ENCODE measurements around the gene PACS2. TPM values are rescaled to one million over a fixed set of nuclear protein-coding genes. Genes with fewer than 3 reads are reported as not detected.

The PACS2 gene
- total and polyA plus RNA-seq, 2 donors (not counting 3 experiments of a cell fraction or from before 2014, with no cell fraction given): 52.7 to 86.3 TPM

DNA sequence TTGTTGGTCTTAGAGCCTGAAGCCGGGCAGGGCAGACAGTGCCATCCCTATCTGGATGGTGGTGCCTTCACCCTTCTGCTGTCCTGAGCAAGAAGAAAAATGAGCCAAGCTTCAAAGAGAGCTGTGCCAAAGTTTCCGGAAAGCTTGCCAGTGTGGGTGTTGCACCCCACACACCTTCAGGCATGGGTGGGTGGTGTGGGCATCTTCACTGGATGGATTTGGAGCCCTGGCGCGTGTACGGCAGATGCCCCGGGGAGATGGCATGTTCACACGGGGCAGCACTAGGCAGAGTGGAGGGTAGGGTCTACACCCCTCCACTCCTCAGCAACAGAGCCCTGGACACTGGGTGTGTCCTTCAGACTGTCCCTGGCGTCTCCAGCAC lies 33.0 kb downstream of the PACS2 start:
- Histone ChIP-seq H3K36me3 (ENCODE audit: control insufficient read depth in 2 of 2, extremely low read depth in 1 of 2, insufficient read depth in 2 of 2, low read length in 2 of 2) (peaks cover 0 to 2% of the 10 kb centered on the region in 2 experiments), H3K79me2 (ENCODE audit: control insufficient read depth, insufficient read depth, low read length) (peaks cover 6% of the 10 kb centered on the region), H3K4me3 (replicated peaks in 1 of 3; ENCODE audit: insufficient read depth in 1 of 3, low read depth in 1 of 3, low read length in 3 of 3) (no peak overlapping the region), H3K4me2 (ENCODE audit: insufficient read depth, low read length) (no peak overlapping the region), H3K4me1 (ENCODE audit: control insufficient read depth, extremely low read depth, insufficient read depth, low read length) (peaks cover 2% of the 10 kb centered on the region), H3K27me3 (ENCODE audit: control insufficient read depth in 2 of 2, insufficient read depth in 2 of 2, low read length in 2 of 2) (no peaks in the 10 kb centered on the region), H3K9ac (replicated peaks; ENCODE audit: extremely low read depth, insufficient read depth, low read length) (no peak overlapping the region), H3K9me1 (replicated peaks; ENCODE audit: control insufficient read depth, extremely low read depth, insufficient read depth, low read length) (no peaks in the 10 kb centered on the region), H2AFZ (ENCODE audit: low read depth, low read length) (no peak overlapping the region), H4K20me1 (replicated peaks; ENCODE audit: control insufficient read depth, extremely low read depth, insufficient read depth, low read length) (no peaks in the 10 kb centered on the region), H3K27ac (ENCODE audit: insufficient read depth, low read depth, low read length) (no peak overlapping the region), H3K9me3 (replicated peaks; ENCODE audit: control insufficient read depth, insufficient read depth, low read length) (no peaks in the 10 kb centered on the region)
- intact Hi-C loops (cut with micrococcal nuclease): no loop called here
- DNase-seq (ENCODE audit: low read depth, low spot score) (no peak), FAIRE-seq (no peak)
- no peak for TF ChIP-seq EZH2 (IDR thresholded peaks at IDR 0.05; ENCODE audit: borderline replicate concordance, low read depth, low read length, severe bottlenecking)
- no peak for TF ChIP-seq JUN (IDR thresholded peaks at IDR 0.05; ENCODE audit: borderline replicate concordance, insufficient read depth, insufficient read length, low read depth)
- no TSS peak for BruUV-seq (replicated peaks)
- ChIA-PET CTCF (no interaction called here), POLR2A (no interaction called here)
- dilution Hi-C loops (cut with MboI; ENCODE audit: extremely low pct_ligation_motif_present, low sequenced_read_pairs): no loop called here

DNA sequence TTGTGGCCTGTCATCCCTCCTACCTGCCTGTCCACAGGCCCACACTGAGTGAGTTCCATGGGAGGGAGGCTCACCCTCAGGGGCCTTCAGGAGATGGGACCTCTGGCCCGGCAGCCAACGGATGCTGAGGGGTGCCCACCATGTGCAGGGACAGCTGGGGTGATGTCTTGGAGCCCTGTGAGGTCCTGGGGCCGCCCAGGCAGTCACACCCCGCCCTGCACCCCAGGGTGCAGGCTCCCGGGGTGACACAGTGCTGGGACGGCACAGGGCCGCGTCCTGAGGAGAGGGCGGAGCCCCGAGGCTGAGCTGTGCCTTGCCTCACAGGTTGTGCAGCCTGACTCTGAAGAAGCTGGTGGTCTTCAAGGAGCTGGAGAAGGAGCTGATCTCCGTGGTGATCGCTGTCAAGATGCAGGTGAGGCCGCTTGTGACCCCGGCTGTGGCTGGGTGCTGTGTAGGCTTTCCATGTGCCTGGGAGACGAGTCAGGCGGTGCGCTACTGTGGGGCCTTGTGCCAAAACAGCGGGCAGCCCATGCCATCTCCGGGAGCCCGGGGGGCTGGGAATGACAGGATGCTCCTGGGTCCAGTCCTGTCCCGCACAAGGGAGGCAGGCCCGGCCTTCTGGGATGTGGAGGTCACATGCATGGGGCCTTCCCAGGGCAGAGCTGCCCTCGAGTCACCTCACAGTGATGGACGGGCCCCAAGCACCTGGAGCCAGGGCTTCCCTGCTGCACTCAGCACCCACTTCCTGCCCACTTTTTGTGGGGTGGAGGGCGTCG lies 33.8 kb downstream of the PACS2 start:
- no peak overlapping the region for H2AFZ ChIP-seq (ENCODE audit: low read depth, low read length)
- no peak overlapping the region for H3K27ac ChIP-seq (ENCODE audit: insufficient read depth, low read depth, low read length)
- FAIRE-seq: no peak
- BruUV-seq (replicated peaks): no TSS peak
- dilution Hi-C loops (cut with MboI; ENCODE audit: extremely low pct_ligation_motif_present, low sequenced_read_pairs): no loop called here
- TF ChIP-seq POLR2AphosphoS5 (IDR thresholded peaks at IDR 0.05; ENCODE audit: insufficient read depth, low read depth, low read length) (no peak), JUN (IDR thresholded peaks at IDR 0.05; ENCODE audit: borderline replicate concordance, insufficient read depth, insufficient read length, low read depth) (no peak), MYC (IDR thresholded peaks at IDR 0.05; ENCODE audit: low read depth, low read length) (no peak), POLR2A (IDR thresholded peaks at IDR 0.05; ENCODE audit: low read depth, low read length) (no peak), GATA2 (IDR thresholded peaks at IDR 0.05; ENCODE audit: insufficient read depth, insufficient read length, low read depth, low read length) (no peak), FOS (IDR thresholded peaks at IDR 0.05; ENCODE audit: borderline replicate concordance, insufficient read depth, low read length) (no peak), EZH2 (IDR thresholded peaks at IDR 0.05; ENCODE audit: borderline replicate concordance, low read depth, low read length, severe bottlenecking) (no peak), MAX (IDR thresholded peaks at IDR 0.05; ENCODE audit: insufficient read depth, insufficient read length) (no peak)
- TF ChIP-seq, protein P1, sequence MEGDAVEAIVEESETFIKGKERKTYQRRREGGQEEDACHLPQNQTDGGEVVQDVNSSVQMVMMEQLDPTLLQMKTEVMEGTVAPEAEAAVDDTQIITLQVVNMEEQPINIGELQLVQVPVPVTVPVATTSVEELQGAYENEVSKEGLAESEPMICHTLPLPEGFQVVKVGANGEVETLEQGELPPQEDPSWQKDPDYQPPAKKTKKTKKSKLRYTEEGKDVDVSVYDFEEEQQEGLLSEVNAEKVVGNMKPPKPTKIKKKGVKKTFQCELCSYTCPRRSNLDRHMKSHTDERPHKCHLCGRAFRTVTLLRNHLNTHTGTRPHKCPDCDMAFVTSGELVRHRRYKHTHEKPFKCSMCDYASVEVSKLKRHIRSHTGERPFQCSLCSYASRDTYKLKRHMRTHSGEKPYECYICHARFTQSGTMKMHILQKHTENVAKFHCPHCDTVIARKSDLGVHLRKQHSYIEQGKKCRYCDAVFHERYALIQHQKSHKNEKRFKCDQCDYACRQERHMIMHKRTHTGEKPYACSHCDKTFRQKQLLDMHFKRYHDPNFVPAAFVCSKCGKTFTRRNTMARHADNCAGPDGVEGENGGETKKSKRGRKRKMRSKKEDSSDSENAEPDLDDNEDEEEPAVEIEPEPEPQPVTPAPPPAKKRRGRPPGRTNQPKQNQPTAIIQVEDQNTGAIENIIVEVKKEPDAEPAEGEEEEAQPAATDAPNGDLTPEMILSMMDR (IDR thresholded peaks at IDR 0.05; ENCODE audit: extremely low read depth in 1 of 2, insufficient read depth in 1 of 2, low read depth in 1 of 2, low read length in 2 of 2): no peak
- no peaks in the 10 kb centered on the region for H3K9me1 ChIP-seq (replicated peaks; ENCODE audit: control insufficient read depth, extremely low read depth, insufficient read depth, low read length)
- POLR2A ChIA-PET: no interaction called here
- H3K9me3 ChIP-seq (replicated peaks; ENCODE audit: control insufficient read depth, insufficient read depth, low read length): no peaks in the 10 kb centered on the region
- peaks cover 2% of the 10 kb centered on the region for H3K4me1 ChIP-seq (ENCODE audit: control insufficient read depth, extremely low read depth, insufficient read depth, low read length)
- H4K20me1 ChIP-seq (replicated peaks; ENCODE audit: control insufficient read depth, extremely low read depth, insufficient read depth, low read length): no peaks in the 10 kb centered on the region
- intact Hi-C loops (cut with micrococcal nuclease): no loop called here
- H3K9ac ChIP-seq (replicated peaks; ENCODE audit: extremely low read depth, insufficient read depth, low read length): no peak overlapping the region
- no peak for DNase-seq (ENCODE audit: low read depth, low spot score)
- CTCF ChIA-PET: no interaction called here
- peaks cover 3% of the 10 kb centered on the region for H3K79me2 ChIP-seq (ENCODE audit: control insufficient read depth, insufficient read depth, low read length)
- H3K4me3 ChIP-seq (replicated peaks in 1 of 3; ENCODE audit: insufficient read depth in 1 of 3, low read depth in 1 of 3, low read length in 3 of 3): no peak overlapping the region
- no peaks in the 10 kb centered on the region for H3K27me3 ChIP-seq (ENCODE audit: control insufficient read depth in 2 of 2, insufficient read depth in 2 of 2, low read length in 2 of 2)
- peaks cover 0 to 2% of the 10 kb centered on the region in 2 experiments for H3K36me3 ChIP-seq (ENCODE audit: control insufficient read depth in 2 of 2, extremely low read depth in 1 of 2, insufficient read depth in 2 of 2, low read length in 2 of 2)
- no peak overlapping the region for H3K4me2 ChIP-seq (ENCODE audit: insufficient read depth, low read length)
